A549 (cell line): ENCODE results near the gene FAM9C. TPM values are rescaled to one million over a fixed set of nuclear protein-coding genes. Genes with fewer than 3 reads are reported as not detected.
A peak's percentile ranks its signal among the peaks of the same experiment; 100 is the strongest.

ENCODE experiments used
- ATAC-seq, 2 experiments: fragments of 200-7000 bp in 1 of 2; fragments of >200 bp in 1 of 2; cut with Nextera tagmentation in 1 of 2; cut with Tn5 transposase in 1 of 2; 3 replicates each; pipeline versions ENCODE4 v1.8.0 to v1.9.1; 2018 to 2020; ENCODE audit warnings: mild to moderate bottlenecking in 1 of 2, moderate library complexity in 1 of 2
- CTCF ChIA-PET: fragments of 300-600 bp; sonication (Branson Sonifier 250); formaldehyde crosslinking; extraction: SDS; loops from one replicate; lab custom pipeline; 2021; ENCODE audit warnings: antibody characterized with exemption, inconsistent platforms; lab: Yijun Ruan, JAX
- POLR2A ChIA-PET: fragments of 350-600 bp; formaldehyde crosslinking; extraction: SDS; loops from one replicate; lab custom pipeline; 2021; ENCODE audit warnings: antibody characterized with exemption, inconsistent platforms; lab: Yijun Ruan, JAX
- DNase-seq, 2 experiments: peaks; one replicate each; pipeline versions ENCODE4 v3.0.0 to v3.0.0-alpha.2; 2011 to 2016; ENCODE audit warnings: low read depth in 1 of 2, low spot score in 1 of 2
- FAIRE-seq: peaks from 2 replicates; lab custom pipeline; 2011; peaks lifted over from hg19 to GRCh38; lab: Jason Lieb, UNC
- H3K27ac ChIP-seq, 2 experiments: fragments of >200 bp; sonication (Bioruptor Twin); formaldehyde crosslinking; 3 replicates each; pipeline ENCODE4 v1.5.1; 2016 to 2017
- H3K4me1 ChIP-seq: fragments of >200 bp; sonication (Bioruptor Twin); formaldehyde crosslinking; 3 replicates; pipeline ENCODE4 v1.6.1; 2016
- H3K4me2 ChIP-seq: fragments of >200 bp; sonication (Bioruptor Twin); formaldehyde crosslinking; 3 replicates; pipeline ENCODE4 v1.6.1; 2016
- H3K4me3 ChIP-seq: fragments of >200 bp; sonication (Bioruptor Twin); formaldehyde crosslinking; 3 replicates; pipeline ENCODE4 v1.5.1; 2016
- H3K9me3 ChIP-seq: fragments of >200 bp; sonication (Bioruptor Twin); formaldehyde crosslinking; 3 replicates; pipeline ENCODE4 v1.6.1; 2016
- ATOH8 ChIP-seq: fragments of 250-450 bp; sonication (Bioruptor Pico); IDR thresholded peaks from 2 replicates; pipeline ENCODE4 v1.5.0; 2020; ENCODE audit warnings: low read depth, mild to moderate bottlenecking, moderate library complexity
- CBX2 ChIP-seq: fragments of 200-600 bp; sonication (generic); IDR thresholded peaks from 2 replicates; pipeline ENCODE4 v1.6.1; 2016; ENCODE audit warnings: low read depth, mild to moderate bottlenecking, borderline replicate concordance
- CHD2 ChIP-seq: fragments of 150-350 bp; IDR thresholded peaks from 2 replicates; pipeline ENCODE4 v1.6.1; 2014; ENCODE audit warnings: low read length; ENCODE audit not compliant: partially characterized antibody
- CTCF ChIP-seq: fragments of >200 bp; sonication (Bioruptor Twin); formaldehyde crosslinking; IDR thresholded peaks from 3 replicates; pipeline ENCODE4 v1.5.1; 2016
- E2F6 ChIP-seq: IDR thresholded peaks from 2 replicates; pipeline ENCODE4 v1.6.1; 2012; ENCODE audit warnings: low read depth, borderline replicate concordance
- EHMT2 ChIP-seq: fragments of 200-600 bp; sonication (generic); IDR thresholded peaks from 2 replicates; pipeline ENCODE4 v1.6.1; 2016; ENCODE audit warnings: antibody characterized with exemption, low read depth, mild to moderate bottlenecking, moderate library complexity
- ESRRA ChIP-seq: fragments of 150-350 bp; IDR thresholded peaks from 2 replicates; pipeline ENCODE4 v1.6.1; 2014; ENCODE audit warnings: mild to moderate bottlenecking, low read length, borderline replicate concordance
- FOSL2 ChIP-seq, 2 experiments: fragments of 450-650 bp in 1 of 2; fragments of >200 bp in 1 of 2; sonication (Bioruptor Twin) in 1 of 2; formaldehyde crosslinking; IDR thresholded peaks; 2 replicates each; pipeline versions ENCODE4 v1.5.0 to v1.6.1; 2016 to 2020; ENCODE audit warnings: mild to moderate bottlenecking in 1 of 2, moderate library complexity in 1 of 2
- GATA3 ChIP-seq: IDR thresholded peaks from 2 replicates; pipeline ENCODE4 v1.6.1; 2012; ENCODE audit warnings: borderline replicate concordance
- HEYL ChIP-seq: fragments of 250-450 bp; sonication (Bioruptor Pico); IDR thresholded peaks from 2 replicates; pipeline ENCODE4 v1.8.0; 2021; ENCODE audit warnings: mild to moderate bottlenecking, moderate library complexity
- HMGXB4 ChIP-seq: fragments of 250-450 bp; sonication (Bioruptor Pico); IDR thresholded peaks from 2 replicates; pipeline ENCODE4 v1.5.0; 2021; ENCODE audit warnings: mild to moderate bottlenecking, moderate library complexity, borderline replicate concordance
- HOXA7 ChIP-seq: fragments of 250-450 bp; sonication (Bioruptor Pico); IDR thresholded peaks from 2 replicates; pipeline ENCODE4 v1.5.0; 2020; ENCODE audit warnings: mild to moderate bottlenecking, moderate library complexity
- HOXB13 ChIP-seq: fragments of 250-450 bp; sonication (Bioruptor Pico); IDR thresholded peaks from 2 replicates; pipeline ENCODE4 v1.5.0; 2020; ENCODE audit warnings: low read depth, mild to moderate bottlenecking, moderate library complexity
- HOXB5 ChIP-seq: fragments of 250-450 bp; sonication (Bioruptor Pico); IDR thresholded peaks from 2 replicates; pipeline ENCODE4 v1.5.0; 2020; ENCODE audit warnings: mild to moderate bottlenecking, moderate library complexity
- JUN ChIP-seq, 2 experiments: fragments of >200 bp; sonication (Bioruptor Twin); formaldehyde crosslinking; IDR thresholded peaks; 2 replicates in 1 of 2; 3 replicates in 1 of 2; pipeline ENCODE4 v1.6.1; 2016 to 2017
- MAFK ChIP-seq: fragments of 450-650 bp; IDR thresholded peaks from 2 replicates; pipeline ENCODE4 v1.6.1; 2014; ENCODE audit not compliant: partially characterized antibody
- MAX ChIP-seq: IDR thresholded peaks from 2 replicates; pipeline ENCODE4 v1.6.1; 2012
- MYC ChIP-seq: IDR thresholded peaks from 2 replicates; pipeline ENCODE4 v1.6.1; 2012; ENCODE audit warnings: mild to moderate bottlenecking, inconsistent platforms, low read length, improper control_type of control experiment, borderline replicate concordance
- NR3C1 ChIP-seq: fragments of >200 bp; sonication (Bioruptor Twin); formaldehyde crosslinking; IDR thresholded peaks from 3 replicates; pipeline ENCODE4 v1.6.1; 2017
- PHF8 ChIP-seq: fragments of 200-600 bp; sonication (generic); IDR thresholded peaks from 2 replicates; pipeline ENCODE4 v1.6.1; 2016; ENCODE audit warnings: low read depth, mild to moderate bottlenecking, antibody characterized with exemption, moderate library complexity, borderline replicate concordance
- RFX5 ChIP-seq: fragments of 450-650 bp; IDR thresholded peaks from 2 replicates; pipeline ENCODE4 v1.7.1; 2014; ENCODE audit warnings: antibody characterized with exemption, mild to moderate bottlenecking, moderate library complexity
- RNF2 ChIP-seq: fragments of 200-600 bp; sonication (generic); IDR thresholded peaks from 2 replicates; pipeline ENCODE4 v1.6.1; 2016; ENCODE audit warnings: low read depth, mild to moderate bottlenecking, antibody characterized with exemption, moderate library complexity, borderline replicate concordance
- SREBF2 ChIP-seq: fragments of 450-650 bp; IDR thresholded peaks from 2 replicates; pipeline ENCODE4 v1.6.1; 2014; ENCODE audit warnings: mild to moderate bottlenecking, moderate library complexity
- TP53 ChIP-seq: fragments of 250-450 bp; sonication (Bioruptor Pico); IDR thresholded peaks from 2 replicates; pipeline ENCODE4 v1.5.0; 2021; ENCODE audit warnings: mild to moderate bottlenecking, moderate library complexity
- WGBS: methylation state at CpG from one replicate; pipeline ENCODE4 v1.1.6; 2017; ENCODE audit errors: missing lambda C conversion rate; 5-methylcytosine and 5-hydroxymethylcytosine counted together
- polyA plus RNA-seq, 4 experiments: library from polyadenylated mRNA; depleted of rRNA in 3 of 4; stranded (reverse); fragments of >200 nt; fragmentation: RNase III in 1 of 4; extraction: RNeasy Plus Mini Kit Qiagen cat#74134 plus additional on column Dnase treatment in 1 of 4; gene quantifications; 2 replicates in 3 of 4; 3 replicates in 1 of 4; pipeline ENCODE4 v1.2.3, GENCODE V29; 2011 to 2017

FAM9C gene
- polyA plus RNA-seq, 2 of the 4 experiments (the other 2 are of a cell fraction), result 0.03 TPM; not detected in 1

- Histone ChIP-seq H3K4me3 (no peak overlapping the region), H3K4me2 (no peak overlapping the region), H3K4me1 (peaks cover 30% of the 10 kb centered on the region), H3K9me3 (no peaks in the 10 kb centered on the region)
- no peak for DNase-seq
- CTCF ChIA-PET, result no interaction called here
- POLR2A ChIA-PET, result no interaction called here
- FAIRE-seq, result no peak
- WGBS, result 100% methylated on average over 1 of the region's 1 CpG
- TF ChIP-seq EHMT2 (no peak), CBX2 (no peak), ESRRA (no peak), JUN (IDR thresholded peaks at IDR 0.05) (no peak), ATOH8 (CRISPR knock-in tag) (no peak), HOXA7 (CRISPR knock-in tag) (no peak), HOXB13 (CRISPR knock-in tag) (no peak), GATA3 (no peak), PHF8 (no peak), CHD2 (no peak), MYC (no peak), MAFK (no peak), RNF2 (no peak), CTCF (no peak), HOXB5 (CRISPR knock-in tag) (no peak), HEYL (CRISPR knock-in tag) (no peak)
- TF ChIP-seq, all 56 proteins: peak for 0
- peak overlapping the region in 1 of 2 experiments; percentile 57; a peak in 2 of 6 replicates for H3K27ac ChIP-seq
- no peak for ATAC-seq
Observed at GRCh38 chrX:13051167-13051528, 6.7 kb upstream of the FAM9C start.

GRCh38 chrX:13050151-13050550 is 5.7 kb upstream of the FAM9C start:
- ChIA-PET POLR2A (no interaction called here), CTCF (no interaction called here)
- ATAC-seq, result no peak
- TF ChIP-seq NR3C1, result no peak
- TF ChIP-seq MAX, result no peak
- no peak for TF ChIP-seq HMGXB4 (CRISPR knock-in tag)
- TF ChIP-seq E2F6, result no peak
- TF ChIP-seq MYC, result no peak
- no peak for TF ChIP-seq TP53 (CRISPR knock-in tag)
- TF ChIP-seq RFX5, result no peak
- TF ChIP-seq SREBF2, result no peak
- no peak for TF ChIP-seq HOXB5 (CRISPR knock-in tag)
- no peak for TF ChIP-seq HEYL (CRISPR knock-in tag)
- TF ChIP-seq FOSL2 (IDR thresholded peaks at IDR 0.05), result no peak
- no peak for TF ChIP-seq FOSL2 (CRISPR knock-in tag; IDR thresholded peaks at IDR 0.05)
- TF ChIP-seq ATOH8 (CRISPR knock-in tag), result no peak
- H3K9me3 ChIP-seq, result no peaks in the 10 kb centered on the region
- no peak overlapping the region for H3K4me3 ChIP-seq
- no peak for DNase-seq
- peak overlapping the region in 1 of 2 experiments; percentile 66; a peak in 3 of 6 replicates for H3K27ac ChIP-seq
- H3K4me1 ChIP-seq, result peaks cover 23% of the 10 kb centered on the region
- WGBS, result 90% methylated on average over 4 of the region's 4 CpGs
- H3K4me2 ChIP-seq, result no peak overlapping the region
- FAIRE-seq, result no peak
